SK-N-SH treated with all-trans-retinoic acid at 6 μM for 48 hours (cell line): ENCODE measurements around the gene POLD1.

Experiments used
- ATAC-seq: fragments of 200-7000 bp; cut with Tn5 transposase; 3 replicates; pipeline ENCODE4 v1.9.1; 2020; ENCODE audit warnings: mild to moderate bottlenecking, moderate library complexity
- CREB5 ChIP-seq: fragments of 250-450 bp; sonication (Bioruptor Pico); IDR thresholded peaks from 2 replicates; pipeline ENCODE4 v1.5.1; 2020; ENCODE audit warnings: low read depth, mild to moderate bottlenecking, moderate library complexity
- CSDC2 ChIP-seq: fragments of 250-450 bp; sonication (Bioruptor Pico); IDR thresholded peaks from 2 replicates; pipeline ENCODE4 v1.5.0; 2020; ENCODE audit warnings: mild to moderate bottlenecking, moderate library complexity
- CSRNP3 ChIP-seq: fragments of 250-450 bp; sonication (Bioruptor Pico); IDR thresholded peaks from 2 replicates; pipeline ENCODE4 v1.5.1; 2021; ENCODE audit warnings: mild to moderate bottlenecking, moderate library complexity
- ESRRG ChIP-seq: fragments of 250-450 bp; sonication (Bioruptor Pico); IDR thresholded peaks from 2 replicates; pipeline ENCODE4 v1.6.1; 2021; ENCODE audit warnings: mild to moderate bottlenecking
- GLIS3 ChIP-seq: fragments of 250-450 bp; sonication (Bioruptor Pico); IDR thresholded peaks from 2 replicates; pipeline ENCODE4 v1.5.0; 2020; ENCODE audit warnings: mild to moderate bottlenecking, moderate library complexity
- ISL1 ChIP-seq: fragments of 250-450 bp; sonication (Bioruptor Pico); IDR thresholded peaks from 2 replicates; pipeline ENCODE4 v2.1.2; 2022; ENCODE audit warnings: mild to moderate bottlenecking, moderate library complexity
- OSR1 ChIP-seq: fragments of 250-450 bp; sonication (Bioruptor Pico); IDR thresholded peaks from 2 replicates; pipeline ENCODE4 v1.8.0; 2022; ENCODE audit warnings: moderate library complexity, mild to moderate bottlenecking, inconsistent platforms
- POU6F1 ChIP-seq: fragments of 250-450 bp; sonication (Bioruptor Pico); IDR thresholded peaks from 2 replicates; pipeline ENCODE4 v1.8.0; 2021; ENCODE audit warnings: low read depth, mild to moderate bottlenecking, moderate library complexity, borderline replicate concordance
- PPARA ChIP-seq: fragments of 250-450 bp; sonication (Bioruptor Pico); IDR thresholded peaks from 2 replicates; pipeline ENCODE4 v1.5.0; 2020; ENCODE audit warnings: mild to moderate bottlenecking, borderline replicate concordance
- RARB ChIP-seq: fragments of 250-450 bp; sonication (Bioruptor Pico); IDR thresholded peaks from 2 replicates; pipeline ENCODE4 v1.8.0; 2021; ENCODE audit warnings: mild to moderate bottlenecking, moderate library complexity
- SNAI2 ChIP-seq: fragments of 250-450 bp; sonication (Bioruptor Pico); IDR thresholded peaks from 2 replicates; pipeline ENCODE4 v1.5.0; 2020; ENCODE audit warnings: mild to moderate bottlenecking, moderate library complexity
- TCF4 ChIP-seq: fragments of 250-450 bp; sonication (Bioruptor Pico); IDR thresholded peaks from 2 replicates; pipeline ENCODE4 v1.8.0; 2021; ENCODE audit warnings: mild to moderate bottlenecking, moderate library complexity, borderline replicate concordance
- TOX ChIP-seq: fragments of 250-450 bp; sonication (Bioruptor Pico); IDR thresholded peaks from 2 replicates; pipeline ENCODE4 v1.8.0; 2021; ENCODE audit warnings: mild to moderate bottlenecking, moderate library complexity, borderline replicate concordance
- TSHZ2 ChIP-seq: fragments of 250-450 bp; sonication (Bioruptor Pico); IDR thresholded peaks from 2 replicates; pipeline ENCODE4 v1.5.0; 2020; ENCODE audit warnings: mild to moderate bottlenecking, moderate library complexity
- ZC3H10 ChIP-seq: fragments of 250-450 bp; sonication (Bioruptor Pico); IDR thresholded peaks from 2 replicates; pipeline ENCODE4 v1.5.1; 2021; ENCODE audit warnings: mild to moderate bottlenecking, moderate library complexity
- ZFP3 ChIP-seq: fragments of 250-450 bp; sonication (Bioruptor Pico); IDR thresholded peaks from 2 replicates; pipeline ENCODE4 v1.5.0; 2020; ENCODE audit warnings: mild to moderate bottlenecking, moderate library complexity
- ZFP30 ChIP-seq: fragments of 450-650 bp; formaldehyde crosslinking; IDR thresholded peaks from 2 replicates; pipeline ENCODE4 v1.5.0; 2022; ENCODE audit warnings: mild to moderate bottlenecking, moderate library complexity
- ZNF70 ChIP-seq: fragments of 450-650 bp; formaldehyde crosslinking; IDR thresholded peaks from 2 replicates; pipeline ENCODE4 v1.5.0; 2020; ENCODE audit warnings: mild to moderate bottlenecking, moderate library complexity

POLD1 gene

GRCh38 chr19:50453243-50453642 is 69.1 kb downstream of the POLD1 start:
- no peak for ATAC-seq

GRCh38 chr19:50455992-50456391 is 71.8 kb downstream of the POLD1 start:
- TF ChIP-seq ZFP3 (CRISPR knock-in tag) (no peak), TSHZ2 (CRISPR knock-in tag) (no peak), ZNF70 (CRISPR knock-in tag) (no peak), OSR1 (CRISPR knock-in tag) (no peak), ESRRG (CRISPR knock-in tag) (no peak), RARB (CRISPR knock-in tag) (no peak), SNAI2 (no peak), ZFP30 (CRISPR knock-in tag) (no peak)
- TF ChIP-seq, all 23 proteins: peak for 0
- no peak for ATAC-seq

More at GRCh38 chr19:50453243-50453642, 69.1 kb downstream of the POLD1 start:
- no peak for TF ChIP-seq CSDC2 (CRISPR knock-in tag)
- TF ChIP-seq ZFP3 (CRISPR knock-in tag), result no peak
- no peak for TF ChIP-seq ZFP30 (CRISPR knock-in tag)
- TF ChIP-seq ZC3H10 (CRISPR knock-in tag), result no peak
- no peak for TF ChIP-seq GLIS3 (CRISPR knock-in tag)

- no peak for ATAC-seq
- TF ChIP-seq ISL1 (CRISPR knock-in tag), result no peak
- no peak for TF ChIP-seq CREB5 (CRISPR knock-in tag)
- TF ChIP-seq TOX (CRISPR knock-in tag), result no peak
- no peak for TF ChIP-seq SNAI2
- TF ChIP-seq ESRRG (CRISPR knock-in tag), result no peak
- TF ChIP-seq TSHZ2 (CRISPR knock-in tag), result no peak
- TF ChIP-seq ZFP30 (CRISPR knock-in tag), result no peak
- TF ChIP-seq TCF4 (CRISPR knock-in tag), result no peak
- TF ChIP-seq POU6F1 (CRISPR knock-in tag), result no peak
- no peak for TF ChIP-seq PPARA (CRISPR knock-in tag)
- TF ChIP-seq CSDC2 (CRISPR knock-in tag), result no peak
- no peak for TF ChIP-seq OSR1 (CRISPR knock-in tag)
- TF ChIP-seq CSRNP3 (CRISPR knock-in tag), result no peak
- TF ChIP-seq ZNF70 (CRISPR knock-in tag), result no peak
- no peak for TF ChIP-seq RARB (CRISPR knock-in tag)
Measured at GRCh38 chr19:50457300-50457699, 73.2 kb downstream of the POLD1 start.
